ENCODE results near the gene MAP3K14. TPM values are rescaled to one million over a fixed set of nuclear protein-coding genes. Genes with fewer than 3 reads are reported as not detected.
"Not testable (repeated sequence)": the region's sequence is repeated elsewhere in the genome, so short reads cannot be mapped to it uniquely, and the experiment has no call there.

MAP3K14 gene
- total RNA-seq, 3 donors from 2014 or later, result 16.6 to 27.9 (median 18.0) TPM

GRCh38 chr17:45346216-45347015 lies 29.6 kb upstream of the MAP3K14 start:
- DNase-seq, result no peak
- ATAC-seq, result no peak

GRCh38 chr17:45345554-45346215 lies 28.9 kb upstream of the MAP3K14 start:
- intact Hi-C loops (cut with DNase I, micrococcal nuclease), result no loop called here
- no peak for TF ChIP-seq CTCF (IDR thresholded peaks at IDR 0.05)
- H3K4me3 ChIP-seq, result no peak overlapping the region
- H3K36me3 ChIP-seq (ENCODE audit: low read depth), result no peaks in the 10 kb centered on the region
- no peaks in the 10 kb centered on the region for H3K9me3 ChIP-seq
- peak; percentile 33 for ATAC-seq
- no peaks in the 10 kb centered on the region for H3K4me1 ChIP-seq (ENCODE audit: low read depth)
- DNase-seq, result no peak

More at GRCh38 chr17:45346216-45347015, 29.6 kb upstream of the MAP3K14 start:
- H3K9me3 ChIP-seq, result no peaks in the 10 kb centered on the region
- no peaks in the 10 kb centered on the region for H3K4me1 ChIP-seq (ENCODE audit: low read depth)
- intact Hi-C loops (cut with DNase I, micrococcal nuclease), result no loop called here
- H3K36me3 ChIP-seq (ENCODE audit: low read depth), result no peaks in the 10 kb centered on the region
- no peak overlapping the region for H3K4me3 ChIP-seq
- TF ChIP-seq CTCF (IDR thresholded peaks at IDR 0.05), result no peak

- Histone ChIP-seq H3K4me1 (ENCODE audit: low read depth) (no peaks in the 10 kb centered on the region), H3K4me3 (no peak overlapping the region), H3K36me3 (ENCODE audit: low read depth) (no peaks in the 10 kb centered on the region), H3K9me3 (no peaks in the 10 kb centered on the region)
- TF ChIP-seq CTCF (IDR thresholded peaks at IDR 0.05), result no peak
- ATAC-seq (no peak), DNase-seq (no peak)
- intact Hi-C loops (cut with DNase I, micrococcal nuclease), result no loop called here
Observed at GRCh38 chr17:45345246-45345553, 28.4 kb upstream of the MAP3K14 start.

GRCh38 chr17:45343967-45344664 lies 27.3 kb upstream of the MAP3K14 start:
- H3K9me3 ChIP-seq; ATAC-seq; H3K4me1 ChIP-seq (ENCODE audit: low read depth); H3K4me3 ChIP-seq; H3K36me3 ChIP-seq (ENCODE audit: low read depth); DNase-seq; intact Hi-C loops (cut with DNase I, micrococcal nuclease): not testable (repeated sequence)

- DNase-seq, result no peak
- TF ChIP-seq CTCF (IDR thresholded peaks at IDR 0.05), result no peak
Observed at GRCh38 chr17:45342871-45343526, 26.2 kb upstream of the MAP3K14 start.

More at GRCh38 chr17:45342871-45343526, 26.2 kb upstream of the MAP3K14 start:
- intact Hi-C loops (cut with DNase I, micrococcal nuclease), result no loop called here
- H3K4me3 ChIP-seq, result no peak overlapping the region
- H3K9me3 ChIP-seq, result no peaks in the 10 kb centered on the region
- no peaks in the 10 kb centered on the region for H3K4me1 ChIP-seq (ENCODE audit: low read depth)
- no peaks in the 10 kb centered on the region for H3K36me3 ChIP-seq (ENCODE audit: low read depth)
- ATAC-seq, result no peak
